Neural progenitor cell (in vitro differentiated cells): Measurements from ENCODE around the gene ARFRP1. TPM values are rescaled to one million over a fixed set of nuclear protein-coding genes. Genes with fewer than 3 reads are reported as not detected.

Source experiments
- DNase-seq: peaks from one replicate; pipeline ENCODE4 v3.0.0-alpha.2; 2016; ENCODE audit warnings: low spot score
- H2AFZ ChIP-seq: fragments of 200-600 bp; sonication (generic); replicated peaks from 2 replicates; pipeline ENCODE4 v1.6.1; 2016; ENCODE audit warnings: antibody characterized with exemption
- H3F3A ChIP-seq: fragments of 200-600 bp; sonication (generic); 2 replicates; pipeline ENCODE4 v1.6.1; 2016; ENCODE audit warnings: antibody characterized with exemption, low read depth
- H3K27ac ChIP-seq: fragments of 200-600 bp; sonication (generic); 2 replicates; pipeline ENCODE4 v1.5.1; 2016; ENCODE audit warnings: mild to moderate bottlenecking
- H3K27me3 ChIP-seq: fragments of 200-600 bp; sonication (generic); 2 replicates; pipeline ENCODE4 v1.6.1; 2016; ENCODE audit warnings: mild to moderate bottlenecking, moderate library complexity
- H3K36me3 ChIP-seq: fragments of 200-600 bp; sonication (generic); 2 replicates; pipeline ENCODE4 v1.5.1; 2016
- H3K4me1 ChIP-seq: fragments of 200-600 bp; sonication (generic); 2 replicates; pipeline ENCODE4 v1.6.1; 2016; ENCODE audit warnings: mixed run types
- H3K4me2 ChIP-seq: fragments of 200-600 bp; sonication (generic); 2 replicates; pipeline ENCODE4 v1.6.1; 2016
- H3K4me3 ChIP-seq: fragments of 200-600 bp; sonication (generic); 2 replicates; pipeline ENCODE4 v1.5.1; 2016
- H3K79me2 ChIP-seq: fragments of 200-600 bp; sonication (generic); 2 replicates; pipeline ENCODE4 v1.6.1; 2016; ENCODE audit warnings: low read depth
- H3K9ac ChIP-seq: fragments of 200-600 bp; sonication (generic); 2 replicates; pipeline ENCODE4 v1.6.1; 2016
- H3K9me3 ChIP-seq: fragments of 200-600 bp; sonication (generic); 2 replicates; pipeline ENCODE4 v1.5.1; 2016; ENCODE audit warnings: low read depth
- H4K20me1 ChIP-seq: fragments of 200-600 bp; sonication (generic); 2 replicates; pipeline ENCODE4 v1.6.1; 2016; ENCODE audit warnings: low read depth
- H3K27ac Mint-ChIP-seq: 3 replicates; pipeline ENCODE4 v1.8.0; 2021; ENCODE audit warnings: mixed read lengths
- H3K27me3 Mint-ChIP-seq: 2 replicates; pipeline ENCODE4 v1.8.0; 2022; ENCODE audit warnings: low read depth, mild to moderate bottlenecking, inconsistent platforms, moderate library complexity, mixed read lengths; ENCODE audit not compliant: insufficient read depth
- H3K36me3 Mint-ChIP-seq: 3 replicates; pipeline ENCODE4 v1.8.0; 2021; ENCODE audit warnings: mixed read lengths
- H3K4me1 Mint-ChIP-seq: 3 replicates; pipeline ENCODE4 v1.8.0; 2021; ENCODE audit warnings: mixed read lengths
- H3K4me3 Mint-ChIP-seq: 3 replicates; pipeline ENCODE4 v1.8.0; 2021; ENCODE audit warnings: mild to moderate bottlenecking, moderate library complexity, mixed read lengths
- H3K9me3 Mint-ChIP-seq: 3 replicates; pipeline ENCODE4 v1.8.0; 2020; ENCODE audit warnings: mixed read lengths
- EZH2 ChIP-seq: fragments of 200-600 bp; sonication (generic); IDR thresholded peaks from 2 replicates; pipeline ENCODE4 v1.6.1; 2017; ENCODE audit warnings: antibody characterized with exemption, mild to moderate bottlenecking, moderate library complexity
- EZH2phosphoT487 ChIP-seq: fragments of 200-600 bp; sonication (generic); IDR thresholded peaks from 2 replicates; pipeline ENCODE4 v1.6.1; 2017; ENCODE audit warnings: antibody characterized with exemption
- total RNA-seq: library from RNA; depleted of rRNA; stranded (reverse); fragments of >200 nt; gene quantifications from 2 replicates; pipeline ENCODE4 v1.2.3, GENCODE V29; 2015; ENCODE audit warnings: low replicate concordance
- TF ChIP-seq, protein P1 (sequence below): fragments of 200-600 bp; sonication (generic); IDR thresholded peaks from 2 replicates; pipeline ENCODE4 v1.5.1; 2017; ENCODE audit warnings: antibody characterized with exemption, mild to moderate bottlenecking

The ARFRP1 gene
- total RNA-seq, 1 donor from 2014 or later, result 18.3 TPM

DNA sequence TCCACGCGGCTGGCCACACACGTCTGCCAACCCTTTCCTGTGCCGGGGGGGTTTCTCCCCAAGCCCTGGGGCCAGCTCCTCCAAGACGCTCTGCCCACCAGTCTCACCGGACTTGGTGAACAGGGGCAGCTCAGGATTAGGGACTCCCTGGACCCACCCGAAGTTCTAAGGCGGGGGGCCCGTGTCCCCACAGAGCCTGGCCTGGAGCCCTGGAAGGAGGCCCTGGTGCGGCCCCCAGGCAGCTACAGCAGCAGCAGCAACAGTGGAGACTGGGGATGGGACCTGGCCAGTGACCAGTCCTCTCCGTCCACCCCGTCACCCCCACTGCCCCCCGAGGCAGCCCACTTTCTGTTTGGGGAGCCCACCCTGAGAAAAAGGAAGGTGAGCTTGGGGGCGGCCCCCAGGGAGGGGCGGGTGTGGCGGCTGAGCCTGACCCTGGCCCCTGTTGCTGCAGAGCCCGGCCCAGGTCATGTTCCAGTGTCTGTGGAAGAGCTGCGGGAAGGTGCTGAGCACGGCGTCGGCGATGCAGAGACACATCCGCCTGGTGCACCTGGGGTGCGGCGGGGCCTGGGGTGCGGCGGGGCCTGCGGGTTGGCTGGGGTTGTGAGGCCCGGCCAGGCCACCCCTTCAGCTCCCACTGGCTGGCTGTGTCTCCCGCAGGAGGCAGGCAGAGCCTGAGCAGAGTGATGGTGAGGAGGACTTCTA, 34.1 kb upstream of the ARFRP1 start:
- Mint-ChIP-seq H3K4me1 (peaks cover 2% of the 10 kb centered on the region), H3K27me3 (peaks cover 6% of the 10 kb centered on the region), H3K36me3 (peaks cover 4% of the 10 kb centered on the region), H3K27ac (no peak overlapping the region), H3K4me3 (peak overlapping the region; percentile 84), H3K9me3 (no peaks in the 10 kb centered on the region)
- Histone ChIP-seq H3F3A (peaks cover 45% of the 10 kb centered on the region), H3K79me2 (peaks cover 8% of the 10 kb centered on the region), H3K9ac (no peak overlapping the region), H3K27ac (no peak overlapping the region), H3K4me1 (peaks cover 31% of the 10 kb centered on the region), H3K4me3 (peak overlapping the region; percentile 90), H3K27me3 (peaks cover 18% of the 10 kb centered on the region), H3K4me2 (peak overlapping the region; percentile 91), H4K20me1 (peaks cover 38% of the 10 kb centered on the region), H3K36me3 (no peaks in the 10 kb centered on the region), H3K9me3 (no peaks in the 10 kb centered on the region), H2AFZ (no peak overlapping the region)
- DNase-seq, result no peak
- TF ChIP-seq, protein P1, sequence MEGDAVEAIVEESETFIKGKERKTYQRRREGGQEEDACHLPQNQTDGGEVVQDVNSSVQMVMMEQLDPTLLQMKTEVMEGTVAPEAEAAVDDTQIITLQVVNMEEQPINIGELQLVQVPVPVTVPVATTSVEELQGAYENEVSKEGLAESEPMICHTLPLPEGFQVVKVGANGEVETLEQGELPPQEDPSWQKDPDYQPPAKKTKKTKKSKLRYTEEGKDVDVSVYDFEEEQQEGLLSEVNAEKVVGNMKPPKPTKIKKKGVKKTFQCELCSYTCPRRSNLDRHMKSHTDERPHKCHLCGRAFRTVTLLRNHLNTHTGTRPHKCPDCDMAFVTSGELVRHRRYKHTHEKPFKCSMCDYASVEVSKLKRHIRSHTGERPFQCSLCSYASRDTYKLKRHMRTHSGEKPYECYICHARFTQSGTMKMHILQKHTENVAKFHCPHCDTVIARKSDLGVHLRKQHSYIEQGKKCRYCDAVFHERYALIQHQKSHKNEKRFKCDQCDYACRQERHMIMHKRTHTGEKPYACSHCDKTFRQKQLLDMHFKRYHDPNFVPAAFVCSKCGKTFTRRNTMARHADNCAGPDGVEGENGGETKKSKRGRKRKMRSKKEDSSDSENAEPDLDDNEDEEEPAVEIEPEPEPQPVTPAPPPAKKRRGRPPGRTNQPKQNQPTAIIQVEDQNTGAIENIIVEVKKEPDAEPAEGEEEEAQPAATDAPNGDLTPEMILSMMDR, result no peak
- TF ChIP-seq EZH2phosphoT487, result no peak
- TF ChIP-seq EZH2, result no peak

DNA sequence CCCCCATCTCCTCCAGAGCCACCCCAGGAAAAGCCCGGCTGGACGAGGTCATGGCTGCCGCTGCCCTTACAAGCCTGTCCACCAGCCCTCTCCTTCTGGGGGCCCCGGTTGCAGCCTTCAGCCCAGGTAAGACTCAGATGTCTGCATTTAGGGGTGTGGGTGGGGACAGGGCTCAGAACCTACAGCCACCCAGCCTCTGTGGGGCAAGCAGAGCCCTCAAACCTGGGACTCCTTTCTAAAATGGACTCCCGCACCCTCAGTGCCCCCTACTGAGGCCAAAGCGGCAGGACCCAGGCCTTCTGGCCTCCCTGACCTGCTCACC, 33.5 kb upstream of the ARFRP1 start:
- Histone ChIP-seq H3K27me3 (peaks cover 23% of the 10 kb centered on the region), H3K4me3 (peak overlapping the region; percentile 90), H3K9ac (no peak overlapping the region), H3K4me2 (peak overlapping the region; percentile 91), H3K36me3 (no peaks in the 10 kb centered on the region), H2AFZ (no peak overlapping the region), H4K20me1 (peaks cover 43% of the 10 kb centered on the region), H3K4me1 (peaks cover 33% of the 10 kb centered on the region), H3K79me2 (peaks cover 8% of the 10 kb centered on the region), H3F3A (peaks cover 45% of the 10 kb centered on the region), H3K9me3 (no peaks in the 10 kb centered on the region), H3K27ac (no peak overlapping the region)
- H3K4me1 Mint-ChIP-seq, result peaks cover 2% of the 10 kb centered on the region
- DNase-seq, result no peak
- no peaks in the 10 kb centered on the region for H3K9me3 Mint-ChIP-seq
- peak overlapping the region; percentile 84 for H3K4me3 Mint-ChIP-seq
- TF ChIP-seq, protein P1, result no peak
- TF ChIP-seq EZH2 (no peak), EZH2phosphoT487 (no peak)
- H3K36me3 Mint-ChIP-seq, result peaks cover 4% of the 10 kb centered on the region
- no peak overlapping the region for H3K27ac Mint-ChIP-seq
- peaks cover 7% of the 10 kb centered on the region for H3K27me3 Mint-ChIP-seq

DNA sequence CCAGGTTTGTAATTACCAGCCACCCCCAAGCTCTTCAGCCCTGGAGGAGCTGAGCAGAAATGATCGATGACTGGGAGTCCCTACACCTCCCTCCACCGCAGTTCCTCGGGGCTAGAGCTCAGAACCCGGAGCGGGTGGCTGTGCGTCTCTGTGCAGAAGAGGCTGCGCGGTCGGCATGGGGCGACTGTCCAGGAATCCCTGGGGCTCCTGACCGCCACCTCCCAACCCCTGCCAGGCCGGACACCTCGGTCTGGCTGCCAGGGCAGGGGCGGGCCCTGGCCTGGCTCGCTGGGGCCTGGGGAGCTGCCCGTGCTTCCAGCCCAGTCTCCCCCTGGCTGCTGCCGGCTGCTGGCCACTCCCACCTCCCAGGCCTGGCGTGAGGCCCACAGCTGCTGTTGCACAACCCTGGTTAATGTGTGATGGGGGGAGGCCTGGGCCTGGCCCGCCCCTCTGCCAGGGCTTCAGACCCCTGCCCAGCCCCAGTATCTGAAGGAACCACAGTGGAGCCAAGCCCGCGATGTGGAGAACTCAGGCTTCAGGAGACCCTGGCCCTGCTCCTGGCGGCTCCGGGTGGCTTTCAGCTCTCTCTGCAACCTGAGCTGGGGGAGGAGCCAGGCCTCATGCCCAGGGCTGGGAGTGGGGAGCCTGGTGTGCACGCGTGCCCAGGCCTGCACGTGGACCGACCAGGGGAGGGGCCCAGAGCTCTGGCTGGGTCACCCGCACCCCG, 33.0 kb upstream of the ARFRP1 start:
- H3K27ac ChIP-seq, result peak overlapping the region; percentile 24
- H3K79me2 ChIP-seq, result peaks cover 8% of the 10 kb centered on the region
- peaks cover under 1% of the 10 kb centered on the region for H3K4me1 Mint-ChIP-seq
- H3K27me3 Mint-ChIP-seq, result peaks cover 8% of the 10 kb centered on the region
- H3K4me3 Mint-ChIP-seq, result peak overlapping the region; percentile 84
- TF ChIP-seq EZH2phosphoT487 (no peak), EZH2 (no peak)
- TF ChIP-seq, protein P1, result no peak
- H3K9me3 ChIP-seq, result no peaks in the 10 kb centered on the region
- H2AFZ ChIP-seq, result no peak overlapping the region
- no peaks in the 10 kb centered on the region for H3K9me3 Mint-ChIP-seq
- peak; percentile 83 for DNase-seq
- H3K27me3 ChIP-seq, result peaks cover 24% of the 10 kb centered on the region
- H3K9ac ChIP-seq, result peak overlapping the region; percentile 57
- H3K36me3 Mint-ChIP-seq, result peaks cover 3% of the 10 kb centered on the region
- H4K20me1 ChIP-seq, result peaks cover 48% of the 10 kb centered on the region
- H3K4me3 ChIP-seq, result peak overlapping the region; percentile 90
- H3K27ac Mint-ChIP-seq, result no peak overlapping the region
- H3K4me2 ChIP-seq, result peak overlapping the region; percentile 91
- H3K36me3 ChIP-seq, result no peaks in the 10 kb centered on the region
- H3K4me1 ChIP-seq, result peaks cover 33% of the 10 kb centered on the region
- peaks cover 45% of the 10 kb centered on the region for H3F3A ChIP-seq
